Measurements from ENCODE around the gene RELL1.

- no peak for TF ChIP-seq FOXA1 (IDR thresholded peaks at IDR 0.05)
- TF ChIP-seq NFRKB (IDR thresholded peaks at IDR 0.05), result no peak
- TF ChIP-seq FOXM1 (IDR thresholded peaks at IDR 0.05; ENCODE audit: borderline replicate concordance), result no peak
Observed at GRCh38 chr4:37623125-37623524, 63.1 kb downstream of the RELL1 start.
